Mucosa of gallbladder (tissue), 1 donor: ENCODE measurements around the gene KIAA1217. TPM values are rescaled to one million over a fixed set of nuclear protein-coding genes. Genes with fewer than 3 reads are reported as not detected.
"Not testable (repeated sequence)": the region's sequence is repeated elsewhere in the genome, so short reads cannot be mapped to it uniquely, and the experiment has no call there.

ENCODE experiments used
- DNase-seq: peaks from one replicate; pipeline ENCODE4 v3.0.0-alpha.2; 2020; ENCODE audit warnings: low spot score
- total RNA-seq: library from RNA; stranded (reverse); gene quantifications from one replicate; pipeline ENCODE4 v1.2.1, GENCODE V29; 2021
- donor health status: DM: no; HTN: no; CAD: no.

KIAA1217 gene
- total RNA-seq, 1 donor from 2014 or later = 44.0 TPM

DNA sequence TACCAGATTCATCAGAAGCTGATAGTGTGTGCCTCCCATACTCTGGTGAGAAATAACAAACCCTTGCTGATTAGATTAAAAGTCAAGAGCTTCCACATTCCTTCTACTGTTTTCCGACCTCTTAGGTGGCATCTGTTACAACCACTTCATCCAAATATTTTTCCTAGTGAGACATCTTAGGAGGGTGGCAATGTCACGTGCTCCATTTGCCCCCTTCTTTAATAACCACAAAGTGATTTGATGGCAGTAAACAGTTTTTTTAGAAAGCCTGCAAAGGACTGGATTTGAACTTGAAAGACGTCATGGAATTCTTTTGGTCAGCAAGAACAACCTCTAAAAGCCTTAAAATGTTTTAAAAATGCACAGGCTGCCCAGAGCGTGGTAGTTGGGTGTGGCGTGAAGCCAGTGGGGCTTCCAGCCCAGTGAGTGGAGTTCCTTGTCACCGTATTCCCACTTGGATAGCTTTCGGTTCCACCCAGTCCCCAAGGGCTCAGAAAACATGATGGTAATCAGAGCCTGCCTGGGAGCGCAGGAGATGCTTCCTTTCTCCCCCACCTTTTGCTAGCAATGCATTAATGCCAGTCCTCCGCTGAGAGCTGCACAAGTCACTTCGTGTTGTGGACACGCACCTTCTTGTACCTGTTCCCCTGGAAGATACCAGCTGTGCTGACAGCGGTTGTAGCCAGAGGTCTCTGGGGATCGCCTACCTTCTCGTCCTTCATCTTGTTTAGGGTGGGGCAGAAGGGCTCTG is 256.4 kb downstream of the KIAA1217 start:
- peak; percentile 36 for DNase-seq

DNA sequence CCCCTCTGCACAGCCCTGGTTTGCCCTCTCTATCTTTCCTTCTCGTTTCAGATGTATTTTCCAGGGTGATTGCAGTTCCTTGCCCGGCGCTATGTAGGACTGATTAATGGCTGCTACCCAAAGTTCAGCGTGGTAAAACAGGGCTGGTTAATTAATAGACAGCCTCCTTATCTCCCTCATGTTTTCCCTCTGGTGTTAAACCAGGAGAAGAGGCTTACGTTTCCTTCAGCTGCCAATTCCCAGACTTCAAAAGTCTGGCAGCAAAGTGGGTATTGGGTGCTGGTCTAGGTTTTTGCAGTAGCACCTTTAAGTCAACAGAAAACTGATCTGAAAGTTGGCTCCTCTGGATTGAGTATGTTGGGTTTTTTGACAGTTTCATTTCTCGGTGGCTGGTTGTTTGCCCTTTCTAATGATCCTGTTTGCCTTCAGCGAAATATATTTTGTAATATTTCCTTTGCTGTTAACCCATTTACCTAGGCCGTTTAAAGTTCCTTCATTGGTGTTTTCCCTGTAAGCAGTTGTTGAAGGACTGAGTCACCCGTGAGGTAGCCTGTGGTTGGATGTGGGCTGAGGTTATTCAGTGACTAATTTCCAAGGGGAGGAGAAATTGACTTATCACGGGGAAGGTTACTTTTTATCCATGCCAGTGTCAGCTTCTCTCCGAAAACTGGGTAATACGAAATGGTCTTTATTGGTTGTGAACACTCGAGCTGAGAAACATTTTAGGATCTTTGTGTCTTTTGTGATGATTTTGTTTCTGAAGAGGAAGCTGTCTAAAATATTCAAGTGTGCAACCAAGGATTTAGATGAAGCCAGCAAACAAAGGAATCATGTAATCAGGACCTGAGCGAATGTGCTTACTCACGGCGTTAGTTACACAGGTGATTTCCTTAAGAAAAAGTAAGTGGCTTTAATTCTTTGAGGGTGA is 257.2 kb downstream of the KIAA1217 start:
- DNase-seq = peak; percentile 67

DNA sequence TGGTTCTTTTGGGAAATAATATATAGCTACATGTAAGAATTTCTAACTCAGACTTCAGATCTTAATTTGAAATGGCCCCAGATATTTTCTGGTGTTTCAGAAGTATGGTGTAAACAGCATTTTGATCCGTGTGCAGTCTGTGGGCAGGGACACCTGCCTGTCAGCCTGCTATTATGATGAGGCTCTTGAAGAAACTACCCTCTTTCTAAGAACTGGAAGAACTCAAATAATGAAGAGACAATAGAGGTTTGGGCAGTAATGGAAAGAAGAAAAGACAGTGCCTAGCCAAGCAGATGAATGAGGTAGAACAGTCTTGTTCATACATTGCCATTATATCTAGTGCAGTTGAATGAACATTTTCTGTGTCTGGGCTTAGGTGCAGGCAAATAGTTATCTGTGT is 258.2 kb downstream of the KIAA1217 start:
- no peak for DNase-seq

DNA sequence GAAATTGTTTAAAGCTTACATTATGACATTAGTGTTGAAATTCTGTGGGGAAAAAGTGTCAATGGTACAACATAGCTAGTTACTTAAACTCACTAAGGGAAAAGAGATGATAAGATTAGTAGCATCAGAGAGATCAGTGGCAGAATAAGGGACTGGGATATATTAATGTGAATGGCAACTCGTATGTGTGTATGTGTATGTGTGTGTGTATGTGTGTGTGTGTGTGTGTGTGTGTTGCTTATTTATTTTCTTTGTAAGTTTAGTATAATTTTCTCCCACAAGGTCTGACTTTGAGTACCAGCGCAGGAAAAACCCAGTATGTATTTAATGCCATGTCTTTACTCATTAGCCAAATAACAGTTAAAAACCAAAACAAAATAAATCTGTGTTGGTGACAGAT is 258.7 kb downstream of the KIAA1217 start:
- no peak for DNase-seq

DNA sequence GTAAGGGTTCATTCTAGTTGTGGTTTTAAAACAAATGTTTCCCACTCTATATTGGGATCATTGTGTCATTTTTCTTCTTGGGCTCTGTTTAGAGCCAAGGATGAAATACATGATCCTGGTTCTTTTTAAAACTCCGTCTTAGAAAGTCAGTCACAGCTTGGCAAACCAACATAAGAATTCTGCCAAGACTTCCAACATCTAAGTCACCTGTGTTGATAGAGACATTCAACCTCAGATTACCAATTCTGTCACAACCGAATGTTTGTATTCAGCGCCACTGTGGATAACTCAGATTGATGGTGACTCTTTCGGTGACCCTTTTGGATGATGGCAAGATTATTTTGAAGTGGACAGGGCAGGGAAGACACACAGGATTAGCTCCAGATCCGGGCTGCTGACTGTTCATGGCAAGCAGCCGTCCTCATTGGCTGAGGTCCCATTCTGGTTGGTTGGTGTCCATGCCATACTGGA is 259.4 kb downstream of the KIAA1217 start:
- DNase-seq = peak; percentile 25

DNA sequence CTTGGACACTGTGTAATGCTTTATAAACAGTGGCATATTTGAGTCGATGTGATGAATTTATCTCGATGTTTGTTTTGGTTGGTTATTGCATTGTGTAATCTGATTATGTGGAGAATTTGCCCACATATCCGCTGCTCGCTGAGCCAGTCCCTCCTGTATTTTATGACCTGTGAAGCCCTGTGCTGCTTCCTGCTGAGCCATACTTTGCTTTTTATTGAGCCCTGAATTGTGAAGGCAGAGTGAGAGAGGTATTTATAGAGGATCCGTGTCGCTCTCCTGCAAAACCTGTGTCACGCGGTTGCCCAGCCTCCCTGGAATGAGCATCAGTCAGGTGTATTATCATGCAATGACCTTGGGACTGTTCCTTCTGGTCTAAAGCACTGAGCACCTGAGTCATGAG is 261.1 kb downstream of the KIAA1217 start:
- DNase-seq = peak; percentile 69

DNA sequence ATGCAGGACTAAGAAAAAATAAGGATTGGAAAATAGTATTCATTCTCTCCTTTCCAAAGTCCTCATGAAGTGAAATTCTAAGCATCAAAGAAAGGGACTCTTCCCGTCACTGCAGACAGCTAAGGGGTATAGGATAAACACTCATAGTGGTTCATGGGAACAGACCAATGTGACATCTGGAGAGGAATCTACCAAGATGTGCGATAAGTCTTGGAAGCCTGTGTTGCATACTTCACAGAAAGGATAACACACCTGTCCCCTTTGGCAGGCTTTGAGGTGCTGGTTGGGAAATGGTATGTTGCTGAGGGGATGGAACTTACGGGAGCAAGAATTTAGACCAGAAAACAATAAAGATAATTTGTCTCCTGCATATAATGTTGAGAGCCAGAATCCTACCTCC is 266.7 kb downstream of the KIAA1217 start:
- DNase-seq = no peak

DNA sequence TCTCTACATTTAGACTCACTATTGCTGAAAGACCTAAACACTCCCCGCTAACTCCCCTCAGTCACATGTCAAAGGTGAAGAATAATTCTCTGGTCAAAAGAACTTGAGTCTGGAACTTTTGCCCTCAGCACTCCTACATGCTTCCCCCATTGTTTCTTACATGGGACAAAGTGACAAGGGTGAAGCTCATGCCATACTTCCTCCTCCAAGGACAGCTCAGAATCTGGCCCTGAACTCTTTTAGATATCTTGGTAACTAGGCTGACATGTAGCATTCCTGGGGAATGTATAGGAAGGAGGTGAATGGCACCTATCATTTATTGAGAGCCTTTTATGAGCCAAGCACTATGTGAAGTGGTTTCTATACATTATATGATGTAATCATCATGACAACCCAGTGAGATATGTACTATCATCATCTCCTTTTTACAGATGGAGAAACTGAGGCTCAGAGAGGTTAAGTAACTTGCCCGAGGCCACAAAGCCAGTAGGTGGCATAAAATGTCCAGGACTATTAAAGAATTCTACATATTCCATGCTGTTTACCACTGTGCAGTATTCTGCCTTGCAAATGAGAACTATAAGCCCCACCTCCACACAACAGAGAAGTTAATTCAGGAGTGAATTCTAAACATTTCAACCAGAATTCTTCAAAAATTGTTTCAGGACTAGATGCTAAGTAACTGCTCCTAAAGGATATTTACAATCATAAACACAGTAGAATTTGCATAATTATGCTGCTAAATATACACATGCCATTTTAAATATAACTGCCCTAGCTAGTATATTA is 268.2 kb downstream of the KIAA1217 start:
- DNase-seq = no peak

DNA sequence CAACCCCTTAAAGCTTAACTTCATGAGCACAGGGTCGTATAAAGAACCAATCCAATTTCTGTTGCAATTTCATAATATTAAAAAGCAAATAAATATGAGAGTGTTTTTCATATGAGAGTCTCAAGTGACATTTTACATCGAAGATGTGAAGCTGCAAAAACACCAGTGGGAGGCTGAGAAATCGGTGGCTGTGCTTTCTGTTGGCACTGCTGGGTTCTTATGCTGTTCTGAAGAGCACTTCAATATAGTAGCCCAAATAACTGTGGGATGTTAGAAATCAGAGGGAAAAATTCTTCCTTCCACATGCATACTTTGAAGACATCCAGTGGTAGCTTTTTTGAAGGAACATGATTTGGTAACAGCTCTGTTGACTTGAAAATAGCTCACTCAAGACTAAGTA is 269.0 kb downstream of the KIAA1217 start:
- DNase-seq = no peak

DNA sequence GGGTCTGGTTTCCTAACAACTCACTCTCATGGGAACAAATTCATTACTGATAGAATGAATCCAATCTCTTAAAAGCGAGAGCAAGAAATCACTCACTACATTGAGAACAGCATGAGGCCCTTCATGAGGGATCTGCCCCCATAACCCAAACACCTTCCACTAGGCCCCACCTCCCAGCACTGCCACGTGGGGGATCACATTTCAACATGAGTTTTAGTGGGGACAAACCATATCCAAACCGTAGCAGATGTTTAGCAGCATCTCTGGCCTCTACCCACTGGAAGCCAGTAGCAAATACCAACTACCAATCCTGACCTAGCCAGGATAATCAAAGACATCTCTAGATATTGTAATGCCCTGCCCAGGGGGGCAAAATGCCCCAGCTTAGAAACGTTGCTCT is 270.9 kb downstream of the KIAA1217 start:
- no peak for DNase-seq

DNA sequence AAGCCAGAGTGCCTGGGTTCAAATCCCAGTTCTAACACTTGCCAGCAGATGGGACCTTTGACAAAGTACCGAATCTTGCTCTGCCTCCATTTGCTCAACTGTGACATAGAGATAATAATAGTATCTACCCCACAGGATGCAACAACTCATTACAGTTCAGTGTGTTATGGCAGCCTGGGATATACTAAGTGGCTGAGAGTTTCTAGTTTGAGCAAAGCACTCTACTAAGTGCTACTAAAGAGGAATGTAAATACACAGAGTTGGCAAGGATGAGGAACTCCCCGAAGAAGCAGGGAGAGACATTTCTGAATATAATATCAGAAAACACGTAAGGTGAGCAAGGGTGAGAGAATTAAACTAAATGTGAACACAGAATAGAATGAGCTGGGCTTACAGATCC is 271.5 kb downstream of the KIAA1217 start:
- DNase-seq = no peak

DNA sequence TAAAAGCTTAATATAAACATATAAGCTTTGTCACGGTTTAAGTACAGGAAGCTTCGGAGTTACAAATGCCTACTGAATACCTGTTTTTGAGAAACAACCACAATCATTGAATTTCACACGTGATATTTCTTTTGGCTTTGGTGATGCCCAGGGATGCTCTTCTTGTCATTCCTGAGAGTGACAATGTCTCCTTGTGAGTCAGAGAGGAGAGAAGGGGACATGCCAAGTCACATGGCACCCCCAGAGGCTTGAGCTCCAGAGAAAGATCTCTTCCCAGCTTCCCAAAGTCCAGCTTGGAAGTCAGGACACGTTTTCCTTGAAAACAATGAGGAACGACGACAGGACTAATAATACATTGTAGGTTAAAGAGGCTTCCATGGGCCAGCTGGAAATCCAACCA is 272.3 kb downstream of the KIAA1217 start:
- no peak for DNase-seq

DNA sequence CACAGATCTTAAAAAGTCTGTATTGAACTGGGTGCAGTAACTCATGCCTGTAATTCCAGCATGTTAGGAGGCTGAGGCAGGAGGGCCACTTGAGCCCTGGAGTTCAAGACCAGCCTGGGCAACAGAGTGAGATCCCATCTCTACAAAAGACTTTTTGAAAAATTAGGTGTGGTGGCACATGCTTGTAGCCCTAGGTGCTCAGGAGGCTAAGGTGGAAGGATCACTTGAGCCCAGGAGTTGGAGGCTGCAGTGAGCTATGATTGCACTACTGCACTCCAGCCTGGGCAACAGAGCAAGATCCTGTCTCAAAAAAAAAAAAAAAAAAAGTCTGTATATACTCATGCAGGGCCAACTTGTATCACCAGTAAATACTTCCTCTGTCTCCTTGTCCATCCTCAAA is 273.8 kb downstream of the KIAA1217 start:
- DNase-seq = not testable (repeated sequence)

DNA sequence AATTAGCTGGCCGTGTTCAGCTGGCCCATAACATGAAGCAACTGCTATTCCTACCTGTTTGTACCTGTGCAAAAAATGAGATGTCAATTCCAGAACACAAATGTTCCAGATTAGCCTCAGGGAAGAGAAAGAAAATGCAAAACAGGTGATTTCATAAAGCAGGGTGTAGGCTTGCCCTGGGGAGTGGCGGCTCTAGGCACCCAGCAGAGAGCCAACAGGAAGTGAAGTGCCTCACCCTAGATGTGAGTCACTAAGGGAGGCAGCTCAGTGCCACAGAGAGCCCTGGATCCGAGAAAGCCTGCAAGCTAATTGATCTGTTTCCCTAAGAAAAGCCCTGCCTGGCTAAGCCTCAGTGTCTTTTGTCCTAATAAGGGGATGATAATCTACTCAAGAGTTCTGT is 274.8 kb downstream of the KIAA1217 start:
- peak; percentile 85 for DNase-seq

DNA sequence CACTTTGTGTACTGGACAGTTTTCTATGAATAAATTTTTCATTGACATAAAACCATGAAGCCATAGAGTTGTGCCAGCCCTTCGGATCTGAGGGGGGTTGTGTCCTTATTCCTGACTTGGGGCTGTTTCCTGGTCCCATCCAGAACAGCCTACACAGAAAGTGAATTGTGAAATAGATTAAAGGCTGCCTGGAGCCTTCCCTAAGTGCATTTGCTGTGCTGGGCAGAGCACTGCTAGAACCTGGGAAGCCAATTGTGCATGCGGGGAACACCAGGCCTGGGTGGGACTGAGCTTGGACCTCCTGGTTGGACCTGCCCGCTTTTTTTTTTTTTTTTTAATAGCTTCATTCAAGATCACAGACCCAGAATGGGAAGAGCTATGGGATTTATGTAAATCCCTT is 275.8 kb downstream of the KIAA1217 start:
- DNase-seq = no peak

DNA sequence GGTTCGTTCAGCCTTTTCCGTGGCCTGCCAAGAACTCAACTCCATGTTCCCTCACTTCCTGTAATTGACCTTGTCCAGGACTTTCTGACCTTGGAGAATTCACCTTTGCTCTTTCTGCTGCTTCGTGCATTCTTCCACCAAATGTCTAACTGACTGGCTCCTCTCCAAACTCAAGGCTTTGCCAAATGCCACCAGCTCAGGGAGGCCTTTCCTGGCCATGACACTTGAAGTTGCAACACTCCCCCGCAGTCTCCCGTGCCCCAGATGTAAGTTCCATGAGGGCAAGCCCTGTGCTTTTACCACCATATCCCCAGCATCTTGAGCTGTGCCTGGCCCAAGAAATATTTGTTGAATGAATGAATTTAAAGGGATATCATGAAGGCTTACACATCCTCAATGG is 276.4 kb downstream of the KIAA1217 start:
- peak; percentile 50 for DNase-seq

DNA sequence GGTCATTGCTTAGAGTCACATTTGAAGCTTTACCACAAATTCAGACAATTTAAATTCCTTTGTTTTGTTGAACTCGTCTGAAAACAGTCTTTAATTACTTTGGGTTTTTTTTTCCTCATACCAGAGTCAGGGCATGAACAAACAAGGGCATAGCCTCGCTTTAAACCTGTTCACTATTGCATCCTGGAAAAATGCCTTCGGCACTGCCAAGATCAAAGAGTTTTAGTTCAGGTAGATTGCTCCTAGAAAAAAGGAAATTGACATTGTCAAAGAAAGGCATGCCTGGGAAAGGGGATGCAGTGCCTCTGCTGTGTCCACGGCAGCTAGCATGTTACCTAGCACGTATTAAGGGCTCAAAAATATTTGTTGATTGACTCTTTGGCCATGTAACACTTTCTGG is 279.7 kb downstream of the KIAA1217 start:
- peak; percentile 33 for DNase-seq

DNA sequence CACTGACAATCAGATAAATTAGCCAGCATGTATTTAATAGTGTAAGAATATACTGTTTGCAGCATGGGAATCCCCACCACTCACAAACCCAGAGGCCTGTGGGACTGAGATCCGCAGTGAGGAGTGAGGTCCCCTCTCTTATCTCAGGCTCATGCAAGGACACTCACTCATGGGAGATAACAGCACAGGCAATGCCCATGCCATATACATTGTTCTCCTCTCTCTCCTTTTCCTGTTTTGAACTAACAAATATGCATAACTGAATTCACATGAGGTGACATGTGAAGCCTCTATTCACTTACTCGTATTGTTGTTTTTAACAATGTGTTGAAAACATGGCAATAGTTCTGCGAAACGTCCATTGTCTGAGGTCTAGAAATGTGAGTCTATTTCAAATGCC is 284.2 kb downstream of the KIAA1217 start:
- no peak for DNase-seq

DNA sequence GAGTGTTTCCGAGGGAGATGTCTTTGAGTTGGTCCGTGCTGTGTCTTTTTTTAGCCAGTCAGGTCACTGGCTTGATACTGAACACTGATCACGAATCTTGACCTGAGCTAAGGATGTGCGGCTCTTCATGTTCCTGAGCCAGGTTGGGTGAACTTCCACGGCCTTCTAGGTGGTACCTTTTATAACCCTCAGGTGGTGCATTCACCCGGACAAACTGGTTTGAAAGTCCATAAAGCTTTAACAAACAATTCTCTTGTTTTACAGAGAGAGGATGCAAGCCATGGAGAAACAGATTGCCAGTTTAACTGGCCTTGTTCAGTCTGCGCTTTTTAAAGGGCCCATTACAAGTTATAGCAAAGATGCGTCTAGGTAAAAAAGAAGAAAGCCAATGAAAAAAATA is 285.3 kb downstream of the KIAA1217 start:
- no peak for DNase-seq

DNA sequence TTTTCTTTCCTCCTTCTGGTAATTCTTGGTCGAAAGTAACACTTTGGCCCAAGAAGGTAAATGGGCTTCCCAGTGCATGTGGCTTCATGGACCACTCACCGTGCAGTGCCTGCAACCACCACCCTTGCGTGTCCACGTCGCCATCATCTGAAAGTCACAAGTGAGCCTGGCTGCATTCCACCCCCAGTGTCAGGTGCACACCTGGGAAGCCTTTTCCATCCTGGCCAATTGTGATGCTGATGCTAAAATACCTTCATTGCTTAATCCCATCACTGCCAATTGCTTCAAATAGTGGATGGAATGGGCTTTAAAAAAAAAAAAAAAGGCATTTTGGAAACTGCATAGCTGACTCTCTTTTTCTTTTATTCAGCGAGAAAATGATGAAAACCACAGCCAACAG is 285.8 kb downstream of the KIAA1217 start:
- no peak for DNase-seq

DNA sequence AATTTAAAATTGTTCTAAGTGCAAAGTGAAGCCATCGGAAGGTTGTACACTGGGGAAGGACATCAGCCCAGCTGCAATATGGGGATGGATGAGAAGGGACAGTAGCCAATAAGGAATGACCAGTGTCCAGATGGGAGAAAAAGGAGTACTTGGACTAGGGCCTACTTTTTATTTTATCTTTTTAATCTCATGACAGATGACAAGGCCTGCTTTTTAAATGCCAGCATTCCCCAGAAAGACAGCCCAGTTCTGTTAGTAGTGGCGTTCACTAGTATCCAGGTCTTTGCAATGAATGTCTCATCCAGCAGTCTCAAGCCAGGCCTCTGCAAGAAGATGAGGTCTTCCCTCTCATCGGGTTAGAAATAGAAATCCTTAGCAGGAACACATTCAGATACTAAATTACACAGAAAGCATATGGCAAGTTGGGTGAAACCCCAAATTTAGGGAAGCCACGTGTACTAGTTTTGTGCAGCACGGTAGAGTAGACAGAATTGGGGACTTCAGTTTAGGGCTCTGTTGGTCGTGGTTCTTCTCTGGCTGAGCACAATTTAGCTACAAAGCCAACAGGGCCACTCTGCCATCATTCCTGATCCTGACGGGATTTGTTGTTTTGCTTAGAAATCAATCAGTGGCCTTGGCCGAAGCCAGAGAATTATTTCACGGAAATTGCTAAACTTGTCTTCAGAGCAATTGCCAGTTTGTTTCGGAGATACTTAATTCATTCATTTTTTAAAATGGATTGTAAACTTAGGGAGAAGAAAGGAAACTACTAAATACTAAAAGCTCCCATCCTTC is 286.9 kb downstream of the KIAA1217 start:
- no peak for DNase-seq
